Measurements from ENCODE around the gene S100A11.
"Not testable (repeated sequence)": the region's sequence is repeated elsewhere in the genome, so short reads cannot be mapped to it uniquely, and the experiment has no call there.

S100A11 gene

GRCh38 chr1:152036267-152037216 is at the start of gene S100A11:
TSS of gene S100A11 (minus strand) at chr1:152037004. CDS start at chr1:152036915, 89 bp downstream.
- DNase-seq = no peak

DNA sequence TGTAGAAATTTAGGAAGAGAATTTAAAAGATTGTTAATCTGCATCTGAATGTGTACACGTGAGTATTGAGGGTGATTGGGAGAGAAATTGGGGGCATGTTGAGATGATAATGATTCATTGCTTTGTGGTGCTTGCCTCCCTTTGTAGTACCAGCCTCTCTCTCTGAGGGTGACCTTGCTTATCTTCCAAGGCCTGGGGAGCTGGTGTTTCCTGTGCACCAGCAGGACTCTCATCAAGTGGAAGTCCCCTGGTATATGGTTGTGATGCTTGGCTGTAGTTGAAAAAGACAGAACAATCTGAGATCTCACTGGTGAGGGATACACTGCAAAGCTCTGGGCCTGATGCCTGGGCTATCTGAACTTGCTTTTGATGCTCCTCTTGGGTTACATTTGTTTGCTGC is 48.0 kb upstream of the S100A11 start:
- no peak for DNase-seq

DNA sequence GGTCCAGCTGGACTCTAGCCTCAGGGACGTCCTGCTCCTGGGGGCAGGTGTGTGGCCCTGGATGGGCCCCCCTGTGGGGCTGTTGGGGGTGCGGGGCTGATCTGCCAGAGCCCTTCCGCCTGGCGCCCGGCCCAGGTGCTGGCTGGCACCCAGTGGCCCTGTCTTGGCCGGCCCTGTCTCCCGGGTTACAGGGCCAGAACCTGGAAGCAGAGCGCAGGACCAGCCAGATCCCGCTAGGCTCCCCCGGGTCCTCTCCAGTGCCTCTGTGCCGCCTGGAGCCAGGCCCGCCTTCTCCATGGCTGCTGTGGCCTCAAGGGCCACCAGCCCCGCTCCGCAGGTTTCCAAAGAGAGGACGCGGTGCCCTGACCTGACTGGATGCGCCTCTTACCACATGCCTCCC is 44.2 kb upstream of the S100A11 start:
- DNase-seq = not testable (repeated sequence)

- not testable (repeated sequence) for DNase-seq
Observed at GRCh38 chr1:152080494-152080893, 43.7 kb upstream of the S100A11 start.

- no peak for DNase-seq
Observed at GRCh38 chr1:152078831-152079441, 42.1 kb upstream of the S100A11 start.

GRCh38 chr1:152072311-152072710 is 35.5 kb upstream of the S100A11 start:
- no peak for DNase-seq

DNA sequence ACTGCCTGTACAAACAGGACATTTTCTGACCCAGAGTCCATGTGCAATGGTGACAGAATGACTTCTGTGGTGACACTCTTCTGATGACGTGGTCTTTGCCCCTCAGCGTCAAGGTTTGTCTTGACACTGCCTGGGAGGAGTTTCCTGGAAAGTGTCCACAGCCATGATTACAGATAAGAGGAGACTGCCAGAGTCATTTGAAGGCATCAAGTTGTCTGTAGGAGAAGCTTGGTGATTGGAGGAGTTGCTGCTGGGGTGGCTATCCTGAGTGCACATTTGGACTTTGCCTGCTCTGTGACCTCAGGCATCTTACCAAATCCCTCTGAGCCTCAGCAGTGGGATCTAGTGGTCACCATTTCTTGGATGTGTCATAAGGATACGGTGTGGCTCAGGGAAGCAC is 34.3 kb upstream of the S100A11 start:
- DNase-seq = no peak

- DNase-seq = no peak
Observed at GRCh38 chr1:152067929-152068328, 31.1 kb upstream of the S100A11 start.

DNA sequence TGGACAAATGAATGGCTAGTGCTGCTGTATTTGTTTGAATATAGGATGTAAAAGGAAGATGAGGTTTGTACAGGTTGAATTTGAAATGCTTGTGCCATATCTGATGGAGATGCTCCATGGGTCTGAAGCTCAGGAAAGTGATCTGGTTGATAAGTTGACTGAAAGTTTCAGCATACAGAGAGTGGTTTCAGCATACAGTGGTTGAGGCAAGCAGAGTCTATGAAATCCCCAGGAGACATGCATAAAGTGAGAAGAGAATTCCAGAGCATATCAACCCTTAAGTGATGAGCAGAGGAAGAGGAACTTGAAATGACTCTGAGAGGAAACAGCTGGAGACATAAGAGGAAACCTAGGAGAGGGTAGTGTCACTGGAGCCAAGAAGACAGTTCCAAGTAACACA is 30.3 kb upstream of the S100A11 start:
- no peak for DNase-seq

DNA sequence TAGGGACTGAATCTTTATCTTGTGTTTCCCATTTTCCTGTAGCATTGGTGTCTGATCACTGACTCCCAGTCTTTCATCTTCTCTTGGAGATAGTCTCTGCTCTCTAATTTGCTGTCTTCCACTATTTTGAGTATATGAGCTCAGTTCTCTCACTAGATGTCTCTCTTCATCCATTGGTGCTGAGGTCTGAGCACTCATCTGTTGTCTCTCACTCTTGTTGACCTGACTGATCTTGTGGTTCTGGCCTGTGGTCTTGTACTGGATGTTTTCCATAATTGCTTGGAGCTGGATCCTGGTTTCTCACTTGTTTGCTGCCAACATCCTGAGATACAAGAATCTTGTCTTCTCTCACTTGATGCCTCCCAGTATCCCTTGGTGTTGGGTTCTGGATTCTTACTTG is 25.1 kb upstream of the S100A11 start:
- DNase-seq = no peak

GRCh38 chr1:152053375-152053774 is 16.6 kb upstream of the S100A11 start:
- no peak for DNase-seq

GRCh38 chr1:152052606-152053005 is 15.8 kb upstream of the S100A11 start:
- DNase-seq = peak; percentile 62

DNA sequence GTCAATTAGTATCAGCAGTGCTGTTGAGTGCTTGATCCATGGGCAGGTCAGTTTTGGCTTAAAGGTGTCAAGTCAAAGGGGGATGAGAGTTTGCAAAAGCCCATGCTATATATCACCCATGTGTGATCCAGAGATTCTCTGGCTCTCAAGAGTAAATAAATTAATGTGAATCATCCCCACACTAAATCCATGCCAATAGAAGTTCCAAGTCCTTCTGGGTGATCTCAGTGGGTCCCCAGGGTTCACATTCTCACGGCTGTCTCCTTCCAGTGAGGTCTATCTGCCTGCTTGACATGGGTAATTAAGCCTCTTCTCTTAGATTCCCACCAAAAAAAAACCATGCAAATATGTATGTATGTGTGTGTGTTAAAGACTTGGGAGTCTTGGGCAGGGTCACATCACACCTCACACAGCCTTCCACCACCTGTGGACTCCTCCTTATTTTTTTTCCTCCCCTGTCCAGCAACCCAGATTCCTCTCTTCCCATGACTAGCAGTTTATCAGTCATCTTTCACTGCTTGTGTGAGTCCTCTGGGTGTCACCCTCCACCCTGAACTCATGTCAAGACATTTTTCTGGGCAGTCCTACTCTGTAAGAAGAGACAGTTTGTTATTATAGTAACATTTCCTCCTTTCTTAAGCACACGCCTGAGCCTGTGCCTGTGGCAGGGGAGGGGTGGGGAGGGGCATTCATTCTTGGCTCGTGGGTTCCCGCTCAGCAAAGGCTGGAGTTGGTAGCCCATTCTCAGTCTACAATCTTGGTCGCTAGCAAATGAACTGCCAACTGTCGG is 14.3 kb upstream of the S100A11 start:
- no peak for DNase-seq

DNA sequence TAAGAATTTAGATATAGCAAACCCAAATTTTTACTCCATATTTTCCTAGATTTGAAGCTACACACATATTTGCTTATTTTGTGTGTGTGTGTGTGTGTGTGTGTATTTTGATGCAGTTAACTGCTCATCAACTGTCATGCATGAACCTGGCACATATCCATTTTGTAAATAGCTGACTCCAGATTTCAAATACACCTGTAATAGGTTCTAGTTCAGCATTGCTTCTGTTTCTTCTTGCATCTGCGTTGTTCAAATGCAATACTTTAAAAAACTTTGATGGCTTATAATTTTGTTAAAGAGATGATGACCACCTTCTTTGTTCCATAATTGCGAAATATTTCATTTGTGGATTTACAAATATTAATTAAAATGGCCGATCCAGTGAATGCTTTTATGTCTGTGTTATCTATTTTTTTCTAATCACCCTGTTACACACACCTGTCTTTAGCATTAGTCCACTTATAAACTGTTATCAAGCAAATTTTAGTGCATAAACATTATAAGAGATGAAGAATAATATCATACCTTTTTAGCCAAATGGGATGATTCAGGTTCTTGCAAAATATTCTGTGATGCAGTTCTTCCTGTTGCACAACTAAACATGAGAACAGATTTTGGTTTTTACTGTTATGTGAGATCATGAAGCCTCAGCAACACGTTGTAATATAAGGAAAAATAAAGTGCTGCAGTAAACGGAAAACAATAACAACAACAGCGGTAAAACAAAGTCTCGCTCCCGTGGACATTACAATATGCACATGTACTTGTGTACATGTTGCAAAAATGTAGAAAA is 12.7 kb upstream of the S100A11 start:
- DNase-seq = no peak

GRCh38 chr1:152048416-152049009 is 11.7 kb upstream of the S100A11 start:
- no peak for DNase-seq

DNA sequence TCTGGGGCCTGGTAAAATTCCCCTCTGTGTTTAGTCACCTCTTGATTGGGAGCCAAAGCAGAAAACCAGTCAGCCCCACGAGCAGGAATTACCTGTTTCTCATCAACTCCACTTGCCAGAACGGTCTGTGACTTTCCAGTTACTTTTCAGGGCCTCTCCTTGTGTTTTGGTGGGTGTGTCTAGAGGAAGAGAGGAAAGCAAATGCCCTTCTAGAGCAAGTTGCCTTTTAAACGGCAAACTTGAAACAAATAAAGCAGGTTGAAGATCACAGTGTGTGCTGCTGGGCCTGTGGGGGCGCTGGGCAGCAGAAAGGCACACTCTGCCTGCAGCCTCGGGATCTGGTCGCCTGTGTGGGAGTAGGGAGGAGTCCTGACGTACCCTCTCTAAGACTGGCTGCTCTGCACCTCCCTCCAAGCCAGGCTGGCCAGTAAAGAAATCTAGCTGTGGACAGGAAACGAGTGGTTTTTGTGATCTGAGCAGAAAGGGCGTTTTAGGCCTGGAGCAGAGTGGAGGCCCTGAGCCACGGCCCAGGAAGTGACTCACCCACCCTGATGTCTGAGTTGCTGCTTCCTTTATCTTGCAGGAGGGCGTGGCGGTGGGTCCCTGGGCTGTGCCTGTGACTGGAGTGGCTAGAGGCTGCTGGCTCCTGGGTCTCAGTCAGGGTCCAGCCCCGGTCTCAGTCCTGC is 11.1 kb upstream of the S100A11 start:
- no peak for DNase-seq

DNA sequence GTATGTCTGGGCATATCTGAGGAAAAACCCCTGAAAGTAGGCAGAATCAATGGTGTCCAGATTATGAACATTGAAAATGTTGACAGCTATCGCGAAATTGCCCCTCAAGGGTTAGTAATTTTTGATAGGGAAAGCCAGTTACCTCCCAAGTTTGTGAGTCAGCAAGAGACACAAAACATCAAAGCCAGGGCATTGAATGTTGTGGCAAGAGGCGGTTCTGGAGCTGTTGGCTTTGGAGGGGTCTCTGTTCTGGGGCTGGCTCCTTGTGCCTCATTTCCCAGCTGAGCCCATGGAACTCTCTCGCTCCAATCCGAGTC is 10.6 kb upstream of the S100A11 start:
- DNase-seq = no peak

DNA sequence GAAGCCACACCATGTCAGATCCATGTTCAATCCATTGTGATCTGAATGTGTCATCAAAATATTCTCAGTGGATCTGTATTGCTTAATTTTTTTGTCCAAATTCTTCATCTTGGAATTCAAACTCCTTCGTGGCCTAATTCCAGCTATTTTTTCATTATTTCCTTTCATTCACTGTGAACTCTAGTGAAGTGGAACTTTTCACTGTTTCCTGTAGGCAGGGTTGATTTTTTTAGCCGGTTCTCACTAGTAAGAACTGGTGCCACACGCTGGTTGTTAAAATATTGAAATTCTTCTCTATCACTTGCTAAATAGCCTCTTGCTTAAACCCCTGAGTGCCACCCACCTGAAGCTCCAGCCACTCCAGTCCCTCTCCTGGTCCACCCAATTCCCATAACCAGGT is 7.6 kb upstream of the S100A11 start:
- no peak for DNase-seq

DNA sequence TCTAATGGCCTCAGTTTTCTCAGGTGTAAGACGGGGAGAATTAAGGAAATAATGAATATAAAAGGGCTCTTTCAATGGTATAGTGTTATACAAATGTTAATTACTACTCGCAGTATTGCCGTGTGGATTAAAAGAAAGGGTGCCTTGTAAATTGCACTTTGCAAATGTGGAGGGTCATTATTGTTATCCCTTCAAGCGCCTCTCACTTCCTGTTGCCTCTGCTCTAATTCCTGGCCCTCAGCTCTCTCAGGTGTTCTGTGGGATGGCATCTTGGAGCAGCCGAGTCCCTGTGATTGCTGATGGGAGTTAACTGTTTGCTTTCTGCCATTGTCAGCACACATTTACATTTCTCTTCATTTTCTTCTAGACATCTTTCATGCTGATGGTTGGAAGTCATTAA is 7.1 kb upstream of the S100A11 start:
- no peak for DNase-seq

GRCh38 chr1:152042030-152042429 is 5.2 kb upstream of the S100A11 start:
- no peak for DNase-seq

DNA sequence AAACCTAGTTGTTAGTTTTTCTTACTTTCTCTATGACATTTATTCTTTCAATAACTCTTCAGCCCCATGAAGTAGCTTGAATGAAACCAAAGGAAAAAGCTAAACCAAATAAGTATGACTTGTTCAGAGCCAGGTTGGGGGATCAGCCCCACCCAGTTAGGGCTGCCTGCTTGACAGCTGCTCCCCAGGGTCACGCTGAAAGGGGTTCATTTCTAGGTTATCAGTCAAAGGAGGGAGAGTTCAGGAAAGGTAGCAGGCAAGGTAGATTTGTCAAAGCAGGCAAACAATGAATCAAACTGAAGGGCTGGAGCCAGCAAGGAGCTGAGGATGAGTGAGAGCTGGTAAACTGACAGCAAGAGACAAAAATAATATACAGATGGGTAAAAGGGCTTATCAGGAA is 3.1 kb upstream of the S100A11 start:
- DNase-seq = no peak

- no peak for DNase-seq
Observed at GRCh38 chr1:152039461-152039860, 2.7 kb upstream of the S100A11 start.

Data from NCI-H1048 (cell line).